Measurements from ENCODE around the gene HOXA9. TPM values are rescaled to one million over a fixed set of nuclear protein-coding genes. Genes with fewer than 3 reads are reported as not detected.

The HOXA9 gene
- total RNA-seq, 2 experiments from 2014 or later = not detected

GRCh38 chr7:27141137-27141922 is 24.0 kb downstream of the HOXA9 start:
- Histone ChIP-seq H3K9me3 (ENCODE audit: low read length) (no peaks in the 10 kb centered on the region), H3K36me3 (ENCODE audit: insufficient read depth, low read length) (peaks cover 15% of the 10 kb centered on the region), H2AFZ (ENCODE audit: low read length) (no peak overlapping the region), H4K20me1 (ENCODE audit: insufficient read depth, low read length) (no peaks in the 10 kb centered on the region), H3K79me2 (ENCODE audit: insufficient read depth, low read depth, low read length) (no peaks in the 10 kb centered on the region), H3K4me1 (ENCODE audit: insufficient read depth, low read length, poor library complexity, severe bottlenecking) (no peaks in the 10 kb centered on the region), H3K4me2 (ENCODE audit: low read length) (no peak overlapping the region), H3K27ac (ENCODE audit: low read depth, low read length, poor library complexity, severe bottlenecking) (no peak overlapping the region), H3K4me3 (ENCODE audit: low read depth, low read length, poor library complexity, severe bottlenecking) (no peak overlapping the region), H3K9me2 (ENCODE audit: insufficient read depth, low read length) (no peaks in the 10 kb centered on the region)
- CTCF ChIA-PET (ENCODE audit: unreplicated experiment) = no interaction called here
- intact Hi-C loops (cut with micrococcal nuclease; ENCODE audit: unreplicated experiment) = no loop called here
- TF ChIP-seq CTCF (conservative IDR thresholded peaks at IDR 0.05; ENCODE audit: low read length) (no peak), EZH2phosphoT487 (IDR thresholded peaks at IDR 0.05; ENCODE audit: borderline replicate concordance, low read depth, low read length) (no peak)
- no TSS peak for BruUV-seq (replicated peaks)
- no peak for DNase-seq (ENCODE audit: low spot score)
- POLR2A ChIA-PET = interaction anchor here (0.5 to 0.8 kb wide), 4 partner anchors 10 to 834 kb away, joined by 3 to 10 read pairs (median 4); no protein-coding TSS in a partner anchor

GRCh38 chr7:27140126-27140857 is 25.0 kb downstream of the HOXA9 start:
- ChIA-PET POLR2A (interaction anchor here (0.7 kb wide), 1 partner anchor 21 kb away, joined by 3 read pairs; no protein-coding TSS in a partner anchor), CTCF (ENCODE audit: unreplicated experiment) (no interaction called here)
- Histone ChIP-seq H3K4me2 (ENCODE audit: low read length) (no peak overlapping the region), H3K4me3 (ENCODE audit: low read depth, low read length, poor library complexity, severe bottlenecking) (no peak overlapping the region), H3K36me3 (ENCODE audit: insufficient read depth, low read length) (peaks cover 15% of the 10 kb centered on the region), H3K79me2 (ENCODE audit: insufficient read depth, low read depth, low read length) (no peaks in the 10 kb centered on the region), H3K9me2 (ENCODE audit: insufficient read depth, low read length) (no peaks in the 10 kb centered on the region), H4K20me1 (ENCODE audit: insufficient read depth, low read length) (no peaks in the 10 kb centered on the region), H3K9me3 (ENCODE audit: low read length) (no peaks in the 10 kb centered on the region), H3K27ac (ENCODE audit: low read depth, low read length, poor library complexity, severe bottlenecking) (no peak overlapping the region), H2AFZ (ENCODE audit: low read length) (no peak overlapping the region), H3K4me1 (ENCODE audit: insufficient read depth, low read length, poor library complexity, severe bottlenecking) (no peaks in the 10 kb centered on the region)
- no peak for DNase-seq (ENCODE audit: low spot score)
- TF ChIP-seq EZH2phosphoT487 (IDR thresholded peaks at IDR 0.05; ENCODE audit: borderline replicate concordance, low read depth, low read length) = no peak
- no peak for TF ChIP-seq CTCF (conservative IDR thresholded peaks at IDR 0.05; ENCODE audit: low read length)
- BruUV-seq (replicated peaks) = no TSS peak
- intact Hi-C loops (cut with micrococcal nuclease; ENCODE audit: unreplicated experiment) = no loop called here

Measured in OCI-LY7 (cell line).